ENCODE data around the gene COL25A1.
"Not testable (repeated sequence)": the region's sequence is repeated elsewhere in the genome, so short reads cannot be mapped to it uniquely, and the experiment has no call there.

COL25A1 gene

GRCh38 chr4:108891896-108892590 lies 410.4 kb downstream of the COL25A1 start:
- no peak for DNase-seq

DNA sequence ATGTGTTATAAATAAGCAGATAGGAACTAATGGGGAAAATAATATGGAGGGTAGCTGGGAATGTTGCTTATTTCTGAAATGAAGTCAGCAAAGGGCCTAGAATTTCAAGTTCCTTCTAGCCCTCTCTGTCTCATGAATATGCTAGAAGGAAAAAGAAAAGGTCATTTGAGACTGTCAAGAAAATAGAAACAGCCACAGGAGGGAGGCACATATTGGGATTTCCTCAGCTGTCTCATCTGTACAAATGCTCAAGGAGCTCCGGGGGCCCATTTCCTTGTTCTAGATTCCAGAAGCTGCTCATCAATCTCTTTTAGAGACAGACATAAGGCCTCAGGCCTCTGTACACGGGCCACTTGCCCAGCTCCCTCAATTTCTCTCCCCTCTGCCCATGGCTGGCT lies 412.0 kb downstream of the COL25A1 start:
- DNase-seq = no peak

DNA sequence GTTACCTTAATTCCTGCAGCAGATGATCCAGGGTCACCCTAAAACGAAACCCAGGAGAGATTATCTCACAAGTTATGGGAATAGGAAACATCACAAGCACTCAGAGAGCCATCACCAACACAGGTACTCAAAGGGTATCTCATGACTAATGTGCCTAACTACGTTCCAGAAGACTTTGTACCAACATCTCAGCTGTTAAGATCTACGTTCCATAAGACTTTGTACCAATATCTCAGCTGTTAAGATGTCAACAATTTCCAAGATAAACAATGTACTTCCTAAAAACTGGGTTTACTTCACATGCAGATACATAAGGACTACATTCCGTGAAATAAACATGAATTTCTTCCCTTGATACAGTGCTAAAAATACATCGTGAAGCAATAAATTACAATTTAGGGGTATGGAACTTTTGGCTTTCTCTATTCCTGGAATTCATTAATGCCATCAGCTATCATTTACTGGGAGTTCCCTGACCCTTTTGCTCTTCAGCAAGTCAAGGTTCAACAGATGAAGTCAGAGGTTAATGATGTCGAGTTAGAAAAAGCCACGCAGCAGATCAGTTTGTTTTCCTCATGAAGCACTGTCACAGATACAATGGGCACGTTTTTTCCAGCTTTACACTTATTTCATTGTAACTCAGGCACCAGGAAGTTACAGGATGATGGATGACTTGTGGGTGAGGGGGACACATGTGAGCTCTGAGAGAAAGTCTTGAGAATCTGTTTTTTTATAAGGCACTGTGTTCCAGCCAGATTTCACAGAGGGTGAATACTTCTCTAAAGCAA lies 412.6 kb downstream of the COL25A1 start:
- no peak for DNase-seq

DNA sequence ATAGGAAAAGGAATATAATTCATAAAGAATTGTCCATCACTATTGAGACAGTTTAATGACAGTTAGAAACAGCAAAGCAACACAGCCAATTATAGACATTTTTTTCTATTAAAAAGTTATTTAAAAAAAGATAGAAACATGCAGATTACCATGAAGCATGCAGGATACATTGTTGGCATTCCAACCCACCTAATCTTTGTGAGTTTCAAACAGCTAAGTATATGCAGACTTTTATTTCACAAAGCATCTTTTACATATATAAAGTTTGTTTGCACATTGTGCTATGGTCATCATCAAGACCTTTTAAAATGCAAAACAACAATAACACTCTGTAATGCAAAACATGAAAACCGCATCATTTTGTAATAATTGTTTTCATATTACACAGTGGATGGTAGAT lies 413.7 kb downstream of the COL25A1 start:
- DNase-seq = no peak

GRCh38 chr4:108887034-108887433 lies 415.4 kb downstream of the COL25A1 start:
- no peak for DNase-seq

DNA sequence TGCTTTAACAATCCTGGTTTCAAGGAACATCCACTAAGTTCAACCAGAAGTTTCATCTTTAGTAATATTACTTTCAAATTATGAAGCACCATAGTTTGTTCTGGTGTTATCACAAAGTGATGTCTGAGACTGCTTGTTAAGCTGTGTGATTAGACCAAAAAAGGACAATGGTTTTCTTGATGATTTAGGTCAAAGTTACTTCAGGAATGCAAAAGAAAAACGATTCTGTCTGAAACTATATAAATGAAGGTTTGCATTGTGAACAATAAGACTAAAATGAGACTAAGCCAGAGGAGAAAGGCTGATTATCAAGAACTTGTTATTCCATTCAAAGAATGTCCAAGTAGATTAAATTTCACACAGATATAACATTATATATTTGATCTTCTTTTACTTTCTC lies 417.2 kb downstream of the COL25A1 start:
- no peak for DNase-seq

DNA sequence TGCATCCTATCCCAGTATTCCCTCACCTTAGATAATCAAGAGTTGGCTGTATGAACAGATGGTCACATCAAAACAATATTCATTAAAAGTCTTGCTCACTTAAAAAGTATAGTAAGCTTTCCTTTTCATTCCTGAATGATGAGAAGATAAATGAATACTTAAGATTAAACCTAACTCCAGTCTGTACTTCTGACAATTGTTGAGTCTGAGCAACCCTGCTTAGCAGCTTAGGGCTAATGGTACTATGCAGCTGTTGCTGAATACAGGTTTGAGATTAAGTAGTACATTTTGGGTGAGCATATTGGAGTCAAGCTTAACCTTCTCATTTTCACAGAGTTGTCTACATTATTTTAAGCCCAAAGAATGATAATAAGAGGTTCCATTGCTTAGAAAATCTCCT lies 417.9 kb downstream of the COL25A1 start:
- DNase-seq = no peak

- no peak for DNase-seq
These were observed 420.5 kb downstream of the COL25A1 start for GRCh38 chr4:108881986-108882385.

- no peak for DNase-seq
These were observed 421.3 kb downstream of the COL25A1 start for GRCh38 chr4:108881190-108881589.

GRCh38 chr4:108878806-108879205 lies 423.7 kb downstream of the COL25A1 start:
- DNase-seq = no peak

GRCh38 chr4:108877821-108878220 lies 424.6 kb downstream of the COL25A1 start:
- DNase-seq = no peak

- no peak for DNase-seq
These were observed 427.7 kb downstream of the COL25A1 start for GRCh38 chr4:108874806-108875205.

DNA sequence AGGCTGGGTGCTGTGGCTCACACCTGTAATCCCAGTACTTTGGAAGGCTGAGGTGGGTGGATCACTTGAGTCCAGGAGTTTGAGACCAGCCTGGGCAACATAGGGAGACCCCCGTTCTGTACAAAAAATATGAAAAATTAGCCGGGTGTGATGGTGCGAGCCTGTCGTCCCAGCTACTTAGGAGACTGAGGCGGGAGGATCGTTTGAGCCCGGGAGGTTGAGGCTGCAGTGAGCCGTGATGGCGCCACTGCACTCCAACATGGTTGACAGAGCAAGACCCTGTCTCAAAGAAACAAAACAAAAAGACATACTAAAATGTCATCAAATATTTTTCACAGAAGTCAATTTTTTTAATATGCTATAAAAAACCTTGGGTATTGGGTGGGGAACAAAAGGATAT lies 432.5 kb downstream of the COL25A1 start:
- DNase-seq = not testable (repeated sequence)

GRCh38 chr4:108868606-108869227 lies 433.7 kb downstream of the COL25A1 start:
- no peak for DNase-seq

DNA sequence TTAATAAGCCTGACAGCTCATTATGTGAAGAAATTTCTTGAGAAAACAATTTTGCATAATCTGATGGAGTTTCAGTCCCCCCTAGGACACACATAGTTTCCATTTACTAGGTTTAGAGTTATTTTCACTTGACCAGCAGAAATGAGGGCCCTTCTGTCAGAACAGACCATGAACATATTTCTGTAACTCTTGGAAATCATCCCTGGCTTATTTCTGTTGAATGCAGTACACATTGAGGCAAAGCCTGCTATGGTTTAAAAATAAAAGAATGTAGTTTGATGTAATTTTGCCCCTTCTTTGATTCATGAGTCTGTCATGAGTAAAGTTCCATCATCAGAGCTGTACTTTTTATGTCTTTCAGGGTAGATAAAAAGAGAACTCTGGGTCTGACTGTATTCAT lies 435.0 kb downstream of the COL25A1 start:
- DNase-seq = no peak

DNA sequence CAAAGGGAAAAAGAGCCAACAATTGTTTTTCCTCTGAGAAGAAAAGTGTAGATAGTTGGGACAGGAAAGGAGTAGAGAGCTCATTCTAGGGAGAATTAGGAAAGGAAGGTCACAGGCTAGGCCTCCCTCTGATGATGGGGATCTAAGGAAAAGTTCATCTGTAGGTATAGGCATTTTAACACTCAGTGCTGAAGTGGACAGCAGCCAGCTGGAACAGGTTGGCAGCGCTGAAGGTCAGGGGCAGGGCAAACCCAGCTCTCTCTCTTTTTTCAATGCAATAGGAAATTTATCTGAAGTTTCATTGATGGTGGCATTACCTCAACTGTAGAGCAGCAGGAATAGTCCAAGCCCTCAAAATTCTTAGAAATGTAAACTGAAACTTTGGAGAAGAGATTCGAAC lies 441.1 kb downstream of the COL25A1 start:
- DNase-seq = no peak

DNA sequence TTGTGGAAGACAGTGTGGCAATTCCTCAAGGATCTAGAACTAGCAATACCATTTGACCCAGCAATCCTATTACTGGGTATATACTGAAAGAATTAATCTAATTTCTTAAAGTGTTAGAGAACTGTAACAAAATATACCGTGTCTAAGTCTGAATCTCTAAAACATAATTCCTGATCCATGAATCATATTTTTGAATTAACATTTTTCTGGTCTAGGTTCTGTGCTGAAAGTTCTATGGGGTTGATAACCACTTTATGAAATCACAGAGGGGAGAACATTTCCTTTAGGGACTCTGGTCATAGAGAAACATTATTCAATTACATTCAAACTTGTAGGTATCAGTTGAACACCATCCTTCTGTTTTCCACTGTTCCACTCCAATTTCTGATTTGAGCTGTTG lies 447.7 kb downstream of the COL25A1 start:
- DNase-seq = no peak

DNA sequence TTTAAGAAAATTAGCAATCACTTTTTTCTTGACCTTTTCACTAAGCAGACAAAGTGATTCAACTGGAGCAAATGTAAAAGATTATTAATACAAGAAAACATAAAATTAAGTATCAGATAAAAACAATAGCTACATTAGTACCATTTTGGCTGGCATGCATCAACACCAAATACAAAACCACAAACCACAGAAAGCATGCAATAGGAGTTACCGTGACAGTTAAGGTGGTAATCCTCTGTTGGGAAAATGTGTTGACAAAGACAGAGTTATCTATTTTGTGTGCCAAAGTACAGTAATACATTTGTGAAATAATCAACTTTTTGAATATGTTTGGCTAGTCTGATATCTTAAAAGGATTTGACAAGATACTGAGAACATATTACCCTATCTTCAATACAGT lies 449.8 kb downstream of the COL25A1 start:
- no peak for DNase-seq

DNA sequence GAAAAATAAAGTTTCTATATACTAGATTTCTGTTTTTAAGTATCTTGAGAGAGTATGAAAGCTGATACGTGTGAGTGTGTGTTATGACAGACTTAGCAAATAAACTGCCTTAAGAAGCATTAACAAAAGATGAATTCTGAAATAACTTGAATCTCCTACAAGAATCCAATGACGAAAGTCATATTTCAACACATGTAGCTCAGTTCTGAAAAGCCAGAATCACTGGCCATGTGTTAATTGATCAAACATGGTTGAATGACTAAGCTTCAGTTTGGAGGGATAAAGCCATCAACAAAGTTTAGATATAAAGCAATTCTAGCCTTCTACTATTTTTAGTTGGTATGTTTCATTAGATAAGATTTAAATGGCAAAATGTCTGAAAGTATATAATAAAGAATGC lies 451.1 kb downstream of the COL25A1 start:
- no peak for DNase-seq

GRCh38 chr4:108850219-108850649 lies 452.2 kb downstream of the COL25A1 start:
- no peak for DNase-seq

DNA sequence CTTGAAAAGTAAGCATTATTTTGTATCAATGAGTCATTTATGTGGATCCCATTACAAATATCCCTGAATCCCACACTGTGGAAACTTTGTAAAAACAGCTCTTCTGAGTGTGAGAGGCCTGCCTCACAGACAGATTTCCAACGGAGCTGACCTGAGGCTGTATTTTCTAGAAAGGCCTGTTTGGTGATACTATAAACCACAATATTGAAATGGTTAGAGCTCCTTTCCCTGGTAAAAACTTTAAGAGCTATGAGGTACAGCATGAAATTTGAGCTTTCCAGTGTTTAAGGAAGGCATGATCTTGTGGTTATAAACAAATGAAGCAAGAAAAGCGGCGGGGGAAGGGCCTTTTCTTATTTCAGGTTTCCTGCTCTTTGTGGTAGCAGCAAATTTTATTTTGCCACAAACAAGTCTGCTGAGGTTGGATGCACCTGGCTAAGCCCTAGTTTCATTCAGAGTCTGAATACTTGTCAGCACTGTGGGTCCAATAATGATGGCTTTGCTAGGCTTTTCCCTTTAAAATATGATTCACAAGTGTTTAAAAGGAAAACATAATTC lies 452.8 kb downstream of the COL25A1 start:
- no peak for DNase-seq

DNA sequence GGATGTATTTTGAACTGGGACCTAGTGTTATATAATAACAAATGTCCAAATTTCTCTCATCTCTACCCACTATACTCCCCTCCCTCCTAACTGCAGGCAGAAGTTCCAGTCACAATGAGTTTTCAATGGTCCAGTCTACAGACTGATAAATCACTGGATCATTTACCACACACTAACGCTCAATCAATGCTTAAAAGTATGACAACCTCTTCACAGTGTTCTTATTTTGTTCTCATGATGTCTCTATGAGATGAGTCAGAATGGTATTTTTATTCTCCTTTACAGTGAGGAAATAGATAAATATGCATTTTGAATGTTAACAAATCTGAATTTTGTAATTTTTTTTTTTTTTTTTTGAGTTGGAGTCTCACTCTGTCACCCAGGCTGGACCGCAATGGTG lies 455.9 kb downstream of the COL25A1 start:
- no peak for DNase-seq

- DNase-seq = no peak
These were observed 462.0 kb downstream of the COL25A1 start for GRCh38 chr4:108840426-108840975.

Data from NCI-H1436 treated with DMSO at 0.1 percent for 48 hours (cell line).